Measurements from ENCODE around the gene NAT8L.

DNA sequence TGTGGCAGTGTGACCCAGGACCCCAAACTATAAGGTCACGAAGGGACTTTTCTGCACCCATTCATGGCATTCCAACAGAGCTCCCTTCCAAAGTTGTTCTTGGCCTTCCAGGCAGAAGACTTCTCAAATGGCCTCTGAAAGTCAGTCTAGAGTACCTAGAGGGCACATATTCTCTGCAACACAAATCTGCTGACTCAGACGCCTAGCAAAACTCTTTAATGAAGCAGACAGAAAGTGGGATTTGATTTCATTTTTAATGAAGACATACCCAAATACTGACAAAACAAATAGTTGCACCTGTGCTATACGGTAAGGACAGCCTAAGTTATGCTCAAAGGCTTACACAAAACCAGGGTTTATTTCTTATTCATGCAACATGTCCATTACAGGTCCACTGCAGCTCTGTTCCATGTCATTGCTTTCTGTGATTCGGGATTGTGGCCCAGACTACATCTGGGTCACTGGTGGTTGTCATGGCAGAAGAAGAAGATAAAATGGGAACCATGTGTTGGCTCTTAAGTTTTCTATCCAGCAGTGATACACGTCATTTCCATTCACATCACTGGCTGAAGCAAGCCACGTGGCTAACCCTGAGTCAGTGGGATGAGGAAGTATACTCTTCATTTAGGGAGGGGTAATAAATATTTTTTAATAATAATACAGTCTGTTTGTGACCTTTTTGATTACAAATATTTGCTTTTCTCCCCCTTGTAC lies 57.7 kb downstream of the NAT8L start:
- TF ChIP-seq, protein P1, sequence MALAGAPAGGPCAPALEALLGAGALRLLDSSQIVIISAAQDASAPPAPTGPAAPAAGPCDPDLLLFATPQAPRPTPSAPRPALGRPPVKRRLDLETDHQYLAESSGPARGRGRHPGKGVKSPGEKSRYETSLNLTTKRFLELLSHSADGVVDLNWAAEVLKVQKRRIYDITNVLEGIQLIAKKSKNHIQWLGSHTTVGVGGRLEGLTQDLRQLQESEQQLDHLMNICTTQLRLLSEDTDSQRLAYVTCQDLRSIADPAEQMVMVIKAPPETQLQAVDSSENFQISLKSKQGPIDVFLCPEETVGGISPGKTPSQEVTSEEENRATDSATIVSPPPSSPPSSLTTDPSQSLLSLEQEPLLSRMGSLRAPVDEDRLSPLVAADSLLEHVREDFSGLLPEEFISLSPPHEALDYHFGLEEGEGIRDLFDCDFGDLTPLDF (CRISPR knock-in tag; IDR thresholded peaks at IDR 0.05) = no peak
- no peak for TF ChIP-seq NFE2 (CRISPR knock-in tag; IDR thresholded peaks at IDR 0.05)
- TF ChIP-seq ZKSCAN5 (CRISPR knock-in tag; IDR thresholded peaks at IDR 0.05) = no peak
- TF ChIP-seq POLR2AphosphoS5 (IDR thresholded peaks at IDR 0.05; ENCODE audit: low read depth, low read length) = no peak
- TF ChIP-seq ZNF431 (CRISPR knock-in tag; IDR thresholded peaks at IDR 0.05; ENCODE audit: borderline replicate concordance, low read depth) = no peak
- TF ChIP-seq CEBPB (IDR thresholded peaks at IDR 0.05; ENCODE audit: borderline replicate concordance, low read depth, low read length) = no peak
- no peak for TF ChIP-seq TGIF2 (CRISPR knock-in tag; IDR thresholded peaks at IDR 0.05)
- TF ChIP-seq ZNF234 (CRISPR knock-in tag; conservative IDR thresholded peaks at IDR 0.05) = no peak
- TF ChIP-seq, protein P2, sequence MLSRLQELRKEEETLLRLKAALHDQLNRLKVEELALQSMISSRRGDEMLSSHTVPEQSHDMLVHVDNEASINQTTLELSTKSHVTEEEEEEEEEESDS (CRISPR knock-in tag; IDR thresholded peaks at IDR 0.05; ENCODE audit: borderline replicate concordance) = no peak
- TF ChIP-seq KDM5B (CRISPR knock-in tag; IDR thresholded peaks at IDR 0.05; ENCODE audit: borderline replicate concordance) = no peak
- TF ChIP-seq, protein P3, sequence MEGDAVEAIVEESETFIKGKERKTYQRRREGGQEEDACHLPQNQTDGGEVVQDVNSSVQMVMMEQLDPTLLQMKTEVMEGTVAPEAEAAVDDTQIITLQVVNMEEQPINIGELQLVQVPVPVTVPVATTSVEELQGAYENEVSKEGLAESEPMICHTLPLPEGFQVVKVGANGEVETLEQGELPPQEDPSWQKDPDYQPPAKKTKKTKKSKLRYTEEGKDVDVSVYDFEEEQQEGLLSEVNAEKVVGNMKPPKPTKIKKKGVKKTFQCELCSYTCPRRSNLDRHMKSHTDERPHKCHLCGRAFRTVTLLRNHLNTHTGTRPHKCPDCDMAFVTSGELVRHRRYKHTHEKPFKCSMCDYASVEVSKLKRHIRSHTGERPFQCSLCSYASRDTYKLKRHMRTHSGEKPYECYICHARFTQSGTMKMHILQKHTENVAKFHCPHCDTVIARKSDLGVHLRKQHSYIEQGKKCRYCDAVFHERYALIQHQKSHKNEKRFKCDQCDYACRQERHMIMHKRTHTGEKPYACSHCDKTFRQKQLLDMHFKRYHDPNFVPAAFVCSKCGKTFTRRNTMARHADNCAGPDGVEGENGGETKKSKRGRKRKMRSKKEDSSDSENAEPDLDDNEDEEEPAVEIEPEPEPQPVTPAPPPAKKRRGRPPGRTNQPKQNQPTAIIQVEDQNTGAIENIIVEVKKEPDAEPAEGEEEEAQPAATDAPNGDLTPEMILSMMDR (CRISPR knock-in tag; IDR thresholded peaks at IDR 0.05) = no peak
